B cell (primary cell): ENCODE results near the gene FAM174C.

Experiments
- EZH2 ChIP-seq: IDR thresholded peaks from 2 replicates; pipeline ENCODE4 v1.6.1; 2012; ENCODE audit warnings: borderline replicate concordance, low read depth, mild to moderate bottlenecking, moderate library complexity, low read length; ENCODE audit not compliant: insufficient read depth, poor library complexity, severe bottlenecking
- TF ChIP-seq, protein P1 (sequence below): fragments of 200-600 bp; IDR thresholded peaks from one replicate; pipeline ENCODE4 v1.8.0; 2022; ENCODE audit warnings: antibody characterized with exemption, mild to moderate bottlenecking

DNA sequence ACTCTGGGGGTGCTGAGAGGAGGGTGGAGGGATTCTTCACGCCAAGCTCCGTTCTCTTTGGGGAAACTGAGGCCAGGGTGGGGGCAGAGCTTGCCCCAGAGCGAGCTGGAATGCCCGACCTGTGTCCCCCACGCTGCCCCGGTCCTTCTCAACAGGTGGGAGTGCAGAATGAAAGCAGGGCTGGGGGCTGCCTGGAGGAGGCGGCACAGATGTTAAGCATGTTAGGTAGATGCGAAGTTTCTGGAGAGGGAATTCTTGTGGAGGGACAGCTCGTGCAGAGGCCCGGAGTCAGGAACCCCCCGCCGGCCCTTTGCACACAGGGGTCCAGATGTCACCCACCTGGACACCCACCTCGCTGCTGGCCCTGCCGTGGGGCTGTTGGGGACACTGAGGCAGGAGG is 19.4 kb downstream of the FAM174C start:
- TF ChIP-seq EZH2 = no peak
- TF ChIP-seq, protein P1, sequence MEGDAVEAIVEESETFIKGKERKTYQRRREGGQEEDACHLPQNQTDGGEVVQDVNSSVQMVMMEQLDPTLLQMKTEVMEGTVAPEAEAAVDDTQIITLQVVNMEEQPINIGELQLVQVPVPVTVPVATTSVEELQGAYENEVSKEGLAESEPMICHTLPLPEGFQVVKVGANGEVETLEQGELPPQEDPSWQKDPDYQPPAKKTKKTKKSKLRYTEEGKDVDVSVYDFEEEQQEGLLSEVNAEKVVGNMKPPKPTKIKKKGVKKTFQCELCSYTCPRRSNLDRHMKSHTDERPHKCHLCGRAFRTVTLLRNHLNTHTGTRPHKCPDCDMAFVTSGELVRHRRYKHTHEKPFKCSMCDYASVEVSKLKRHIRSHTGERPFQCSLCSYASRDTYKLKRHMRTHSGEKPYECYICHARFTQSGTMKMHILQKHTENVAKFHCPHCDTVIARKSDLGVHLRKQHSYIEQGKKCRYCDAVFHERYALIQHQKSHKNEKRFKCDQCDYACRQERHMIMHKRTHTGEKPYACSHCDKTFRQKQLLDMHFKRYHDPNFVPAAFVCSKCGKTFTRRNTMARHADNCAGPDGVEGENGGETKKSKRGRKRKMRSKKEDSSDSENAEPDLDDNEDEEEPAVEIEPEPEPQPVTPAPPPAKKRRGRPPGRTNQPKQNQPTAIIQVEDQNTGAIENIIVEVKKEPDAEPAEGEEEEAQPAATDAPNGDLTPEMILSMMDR = no peak
